GM21619 (cell line): Measurements from ENCODE around the gene ABCA10.
"Not testable (repeated sequence)": the region's sequence is repeated elsewhere in the genome, so short reads cannot be mapped to it uniquely, and the experiment has no call there.

Source experiments
- ATAC-seq: cut with Tn5 transposase; IDR thresholded peaks from one replicate; pipeline ENCODE4 v1.9.1; 2021; ENCODE audit not compliant: unreplicated experiment

Gene ABCA10

GRCh38 chr17:69231521-69231920 lies 2.9 kb upstream of the ABCA10 start:
- ATAC-seq, result no peak

DNA sequence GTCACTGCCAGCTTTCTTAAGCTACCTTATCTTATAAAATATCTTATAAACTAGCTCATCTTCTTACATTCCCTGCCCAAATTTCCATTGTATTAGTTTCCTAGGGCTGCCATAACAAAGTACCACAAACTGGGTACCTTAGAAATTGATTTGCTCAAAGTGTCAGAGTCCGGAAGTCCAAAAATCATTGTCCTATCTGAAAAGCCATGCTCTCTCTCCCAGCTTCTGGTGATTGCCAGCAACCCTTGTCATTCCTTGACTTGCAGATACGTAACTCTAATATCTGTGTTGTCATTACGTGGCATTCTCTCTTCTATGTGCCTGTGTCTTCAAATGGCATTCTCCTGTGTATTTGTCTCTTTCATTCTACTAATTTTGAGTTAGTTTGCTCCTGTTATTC lies 2.3 kb upstream of the ABCA10 start:
- ATAC-seq, result no peak

GRCh38 chr17:69228018-69228417 lies 606 bp downstream of the ABCA10 start:
- ATAC-seq, result no peak

DNA sequence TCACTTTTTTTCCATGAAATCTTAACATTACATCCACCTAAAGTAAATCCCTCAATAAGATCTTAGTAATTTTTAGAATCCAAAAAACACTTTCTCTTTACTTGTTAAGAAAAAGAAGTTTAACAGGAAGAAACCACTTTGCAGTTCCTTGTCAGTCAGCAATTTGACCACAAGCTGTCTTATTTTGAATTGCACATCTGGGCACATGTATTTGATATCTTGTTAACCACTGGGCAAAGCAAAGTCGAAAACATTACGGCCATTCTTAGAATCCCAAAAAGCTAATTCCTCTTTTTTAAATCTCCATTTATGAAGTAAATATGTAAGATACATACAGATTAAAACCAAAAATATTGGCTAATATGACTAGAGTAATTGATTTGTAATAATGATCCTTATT lies 1.1 kb downstream of the ABCA10 start:
- ATAC-seq, result no peak

GRCh38 chr17:69223809-69224208 lies 4.8 kb downstream of the ABCA10 start:
- peak; percentile 99 for ATAC-seq

GRCh38 chr17:69222707-69223258 lies 5.8 kb downstream of the ABCA10 start:
- ATAC-seq, result no peak

- ATAC-seq, result no peak
These were observed 8.5 kb downstream of the ABCA10 start for GRCh38 chr17:69220098-69220497.

DNA sequence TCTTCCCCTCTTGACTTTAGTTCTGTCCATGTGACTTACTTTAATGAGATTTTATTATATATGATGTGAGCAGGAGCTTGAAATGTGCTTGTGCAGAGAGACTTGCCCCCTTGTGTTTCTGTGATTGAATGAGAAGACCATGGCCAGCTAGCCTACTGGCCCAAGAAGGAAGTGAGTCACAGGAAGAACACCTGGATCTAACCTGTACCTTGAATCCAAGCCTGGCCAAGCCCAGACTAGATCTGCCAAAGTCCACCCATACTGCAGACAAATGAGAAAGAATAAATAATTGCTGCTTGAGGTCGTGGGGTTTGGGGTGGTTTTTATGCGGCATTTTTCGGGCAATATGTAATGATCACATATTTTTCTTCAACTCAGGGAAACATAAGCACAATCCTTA lies 9.6 kb downstream of the ABCA10 start:
- no peak for ATAC-seq

GRCh38 chr17:69213059-69213813 lies 15.4 kb downstream of the ABCA10 start:
- ATAC-seq, result no peak

DNA sequence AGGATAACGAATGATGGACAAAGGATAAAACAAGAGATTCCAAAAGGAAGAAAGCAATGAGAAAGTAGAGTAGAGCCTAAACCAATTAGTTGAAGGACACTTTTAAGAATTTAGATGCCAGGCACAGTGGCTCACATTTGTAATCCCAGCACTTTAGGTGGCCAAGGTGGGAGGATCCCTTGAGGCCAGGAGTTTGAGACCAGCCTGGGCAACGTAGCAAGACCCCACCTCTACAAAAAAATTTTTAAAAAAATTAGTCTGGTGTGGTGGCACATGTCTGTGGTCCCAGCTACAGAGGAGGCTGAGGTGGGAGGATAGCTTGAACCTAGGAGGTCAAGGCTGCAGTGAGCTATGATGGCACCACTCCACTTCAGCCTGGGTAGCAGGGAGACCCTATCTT lies 20.0 kb downstream of the ABCA10 start:
- no peak for ATAC-seq

- ATAC-seq, result no peak
These were observed 21.5 kb downstream of the ABCA10 start for GRCh38 chr17:69207151-69207550.

DNA sequence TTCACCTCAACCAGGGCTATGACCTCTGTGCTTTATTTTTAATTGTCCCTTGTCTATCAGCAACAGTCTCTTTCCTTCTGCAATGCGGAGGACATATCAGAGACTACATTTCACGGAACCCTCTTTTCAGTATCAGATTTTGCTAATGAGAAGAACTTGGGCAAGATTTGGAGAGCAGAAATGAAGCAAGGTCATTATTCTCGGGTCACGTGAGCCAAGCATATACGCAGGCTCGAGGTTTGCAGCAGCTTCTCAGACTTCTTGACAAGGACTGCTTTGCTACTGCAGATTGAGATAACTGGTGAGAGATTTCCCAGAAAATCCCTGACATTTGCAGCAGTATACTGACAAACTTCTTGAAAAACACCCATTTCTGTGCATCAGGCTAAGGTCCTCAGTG lies 30.4 kb downstream of the ABCA10 start:
- ATAC-seq, result no peak

- not testable (repeated sequence) for ATAC-seq
These were observed 32.4 kb downstream of the ABCA10 start for GRCh38 chr17:69196105-69196653.

DNA sequence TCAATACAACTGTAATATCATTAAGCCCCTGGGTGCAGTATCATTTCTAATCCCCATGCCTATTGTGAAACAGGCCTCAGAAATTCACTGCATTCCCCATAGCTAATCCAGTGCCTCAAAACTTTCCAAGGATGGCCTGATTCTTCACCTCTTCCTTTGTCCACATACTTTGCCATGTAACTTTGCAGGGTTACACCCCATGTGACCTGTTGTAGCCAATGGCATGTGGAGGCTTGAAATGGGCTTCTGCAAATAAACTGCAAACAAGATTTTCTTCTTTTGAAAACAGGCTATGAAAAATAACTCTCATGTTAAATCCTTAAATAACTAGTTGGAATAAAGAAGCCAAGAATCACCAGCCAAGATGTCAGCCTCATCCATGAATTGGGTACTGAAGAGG lies 35.9 kb downstream of the ABCA10 start:
- ATAC-seq, result no peak

- ATAC-seq, result no peak
These were observed 39.8 kb downstream of the ABCA10 start for GRCh38 chr17:69188796-69189195.

- ATAC-seq, result no peak
These were observed 40.6 kb downstream of the ABCA10 start for GRCh38 chr17:69188064-69188463.

DNA sequence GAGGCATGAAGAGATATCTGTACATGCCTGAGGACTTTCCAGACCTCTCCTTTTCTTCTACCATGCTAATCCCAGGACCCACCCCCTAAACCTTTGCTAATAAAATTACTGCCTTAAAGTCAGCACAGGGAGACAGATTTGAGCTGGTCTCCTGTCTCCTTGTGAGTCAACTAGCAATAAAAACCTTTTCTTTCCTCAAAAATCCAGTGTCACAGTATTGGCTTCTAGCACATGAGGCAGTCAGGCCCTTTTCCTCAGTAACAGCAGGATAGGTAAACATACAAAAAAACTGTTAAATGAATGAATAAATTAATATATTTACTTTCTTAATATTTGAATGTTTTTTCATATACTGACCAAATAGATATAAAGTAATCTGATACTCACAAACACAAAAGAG lies 41.3 kb downstream of the ABCA10 start:
- no peak for ATAC-seq

DNA sequence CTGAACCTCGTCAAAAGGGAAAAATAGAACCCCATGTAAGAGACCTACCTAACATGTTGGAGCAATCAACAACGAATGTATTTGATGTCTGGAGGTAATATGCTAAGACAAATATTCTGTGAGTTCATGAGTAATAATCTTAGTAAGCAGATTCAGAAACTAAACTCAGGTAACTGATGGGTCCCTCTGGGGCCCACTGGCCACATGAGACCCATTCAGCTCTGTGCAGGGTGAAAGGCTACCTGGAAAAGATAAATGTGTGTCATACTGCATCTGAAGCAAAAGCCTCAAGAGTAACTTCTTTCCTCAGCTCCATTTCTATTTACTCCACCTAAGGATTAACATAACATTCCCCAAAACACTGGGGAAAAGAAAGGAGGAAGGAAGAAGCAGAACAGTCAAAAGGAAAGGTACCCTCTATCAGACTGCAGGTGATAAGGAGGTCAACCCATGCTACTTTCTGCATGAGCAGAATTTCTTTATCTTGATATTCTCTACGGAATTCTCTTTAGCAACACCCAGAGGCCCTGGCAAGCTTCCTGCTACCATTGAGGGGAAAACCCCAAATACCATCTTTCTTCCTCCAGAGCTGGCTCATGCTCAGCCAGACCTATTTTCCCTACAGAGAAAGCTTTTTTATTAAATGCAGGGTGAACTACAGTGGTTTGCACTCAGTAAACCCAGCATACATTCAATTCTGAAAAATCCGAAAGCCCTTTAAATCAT lies 49.2 kb downstream of the ABCA10 start:
- ATAC-seq, result peak; percentile 56

- ATAC-seq, result no peak
These were observed 52.2 kb downstream of the ABCA10 start for GRCh38 chr17:69176457-69176795.

DNA sequence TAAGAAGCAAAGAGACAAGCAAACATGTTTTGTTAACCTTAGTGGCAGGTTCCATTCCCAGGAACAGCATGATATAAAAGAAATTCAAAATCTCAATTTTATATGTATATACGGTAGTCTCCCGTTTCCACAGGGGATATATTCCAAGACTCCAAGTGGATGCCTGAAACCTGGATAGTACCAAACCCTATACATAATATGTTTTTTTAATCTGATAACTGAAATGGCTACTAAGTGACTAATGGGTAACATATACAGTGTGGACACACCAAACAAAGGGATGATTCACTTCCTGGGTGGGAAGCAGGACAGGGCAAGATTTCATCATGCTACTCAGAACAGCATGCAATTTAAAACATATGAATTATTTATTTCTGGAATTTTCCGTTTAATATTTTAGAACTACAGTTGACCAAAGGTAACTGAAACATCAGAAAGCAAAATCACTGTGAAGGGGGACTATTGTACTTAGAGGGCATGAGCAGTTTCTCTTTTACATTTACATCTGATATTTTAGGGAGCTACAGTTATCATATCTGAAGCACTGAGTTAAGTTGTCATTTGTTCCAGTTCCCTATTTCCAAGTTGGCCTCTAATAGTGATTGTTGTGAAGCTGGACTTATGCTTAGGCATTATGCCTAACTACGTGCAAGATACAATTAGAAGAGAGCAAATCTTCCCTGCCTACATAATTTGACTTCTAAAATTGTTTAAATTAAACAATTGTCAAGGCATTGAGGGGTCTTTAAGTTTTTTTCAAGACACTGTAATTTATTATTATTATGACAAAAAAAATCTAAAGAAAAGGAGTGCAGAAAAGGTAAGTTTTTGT lies 52.8 kb downstream of the ABCA10 start:
- ATAC-seq, result no peak

- no peak for ATAC-seq
These were observed 53.4 kb downstream of the ABCA10 start for GRCh38 chr17:69175262-69175624.
